Erythroblast (primary cell): ENCODE data around the gene ADARB2.

Experiments
- DNase-seq, 2 experiments: peaks; one replicate each; lab custom pipeline; 2025; lab: John Stamatoyannopoulos, UW
- GATA1 ChIP-seq: IDR thresholded peaks from 2 replicates; pipeline ENCODE4 v1.6.1; 2011; ENCODE audit warnings: low read depth, mild to moderate bottlenecking, control low read depth, low read length, moderate library complexity
- POLR2A ChIP-seq: IDR thresholded peaks from 2 replicates; pipeline ENCODE4 v1.6.1; 2011; ENCODE audit warnings: mild to moderate bottlenecking, low read length

The ADARB2 gene

DNA sequence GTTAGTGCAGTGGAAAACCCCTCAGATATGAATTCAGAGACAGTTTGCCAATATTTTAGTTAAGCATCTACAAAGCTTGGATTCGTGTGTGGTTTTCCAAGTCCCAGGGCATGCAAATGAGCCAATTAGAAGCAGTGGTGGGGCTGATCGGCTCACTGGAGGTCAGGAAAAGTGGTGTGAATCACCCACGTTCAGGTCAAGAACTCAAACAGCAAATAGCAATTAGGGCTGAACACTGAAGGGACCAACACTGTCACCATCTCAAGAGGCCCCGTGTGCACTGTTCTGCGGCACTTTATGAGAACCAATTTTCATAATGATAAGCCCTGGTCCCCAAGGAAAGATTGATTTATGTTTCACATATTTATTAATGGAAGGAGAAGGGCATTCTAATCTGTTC lies 68.9 kb downstream of the ADARB2 start:
- TF ChIP-seq GATA1 (no peak), POLR2A (no peak)
- no peak for DNase-seq

DNA sequence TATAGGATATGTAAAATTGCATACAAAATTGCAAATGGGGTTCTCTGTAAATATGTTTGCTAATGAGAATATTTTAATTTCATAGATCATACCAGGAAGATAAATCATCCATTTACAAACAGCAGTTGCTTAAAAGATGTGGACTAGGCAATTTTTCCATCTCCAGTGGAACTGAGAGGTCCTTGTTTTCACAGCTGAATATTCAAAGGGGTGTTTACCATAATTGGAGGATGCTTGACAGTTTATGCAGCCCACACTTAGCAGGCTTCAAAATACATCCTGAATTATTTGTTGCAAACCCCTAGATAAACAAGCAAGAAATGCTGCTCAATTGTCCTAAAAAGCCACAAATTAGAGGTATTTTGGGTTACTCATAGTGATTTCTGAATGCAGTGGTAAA lies 69.9 kb downstream of the ADARB2 start:
- TF ChIP-seq POLR2A (no peak), GATA1 (no peak)
- no peak for DNase-seq

- TF ChIP-seq GATA1: no peak
- TF ChIP-seq POLR2A: no peak
- no peak for DNase-seq
These were observed 71.2 kb downstream of the ADARB2 start for GRCh38 chr10:1666147-1666546.

- DNase-seq: no peak
- no peak for TF ChIP-seq GATA1
- no peak for TF ChIP-seq POLR2A
These were observed 71.6 kb downstream of the ADARB2 start for GRCh38 chr10:1665681-1666080.

- DNase-seq: no peak
- TF ChIP-seq GATA1: no peak
- no peak for TF ChIP-seq POLR2A
These were observed 72.2 kb downstream of the ADARB2 start for GRCh38 chr10:1665021-1665661.

GRCh38 chr10:1664333-1664964 lies 72.9 kb downstream of the ADARB2 start:
- DNase-seq: no peak
- TF ChIP-seq GATA1: no peak

DNA sequence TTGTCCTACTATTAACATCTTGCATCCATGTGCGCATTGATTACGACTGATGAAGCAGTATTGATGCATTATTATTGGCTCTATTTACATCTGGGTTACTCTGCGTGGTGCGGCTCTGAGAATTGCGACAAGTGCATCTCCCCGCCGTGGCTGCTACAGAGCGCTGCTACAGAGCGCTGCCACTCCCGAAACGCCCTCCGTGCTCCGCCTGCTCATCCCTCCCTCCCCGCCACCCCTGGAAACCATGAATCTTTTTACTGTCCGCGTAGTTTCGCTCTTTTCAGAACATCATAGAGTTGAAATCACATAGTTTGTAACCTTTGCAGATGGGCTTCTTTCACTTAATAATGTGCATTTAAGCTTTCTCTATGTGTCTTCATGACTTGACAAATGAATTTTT lies 74.1 kb downstream of the ADARB2 start:
- no peak for DNase-seq
- TF ChIP-seq POLR2A (no peak), GATA1 (no peak)

DNA sequence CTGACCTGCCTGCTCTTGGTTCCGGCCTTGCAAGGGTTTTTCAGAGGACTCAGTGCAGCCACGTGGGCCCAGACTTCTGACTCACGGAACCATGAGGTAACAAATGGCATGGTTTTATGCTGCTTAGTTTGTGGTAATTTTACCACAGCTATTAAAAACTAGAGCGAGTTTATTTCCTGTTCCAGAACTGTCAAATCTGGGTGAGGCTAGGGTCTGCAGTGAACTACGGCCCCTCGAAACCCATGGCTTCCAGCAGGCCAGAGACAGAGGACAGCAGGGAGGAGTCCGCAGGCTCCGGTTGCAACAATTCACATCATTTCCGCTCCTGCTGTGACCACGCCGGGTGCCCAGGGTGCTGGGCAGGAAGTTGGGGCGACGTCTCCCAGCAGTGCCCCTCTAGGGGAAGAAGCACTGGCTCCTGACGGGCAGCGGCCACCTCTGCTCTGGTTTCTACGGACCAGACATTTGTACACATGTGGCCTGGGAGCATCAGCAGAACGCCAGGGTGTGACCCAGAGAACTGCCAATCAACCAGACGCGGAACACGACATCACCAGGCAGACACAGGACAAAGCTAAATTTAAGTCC lies 74.8 kb downstream of the ADARB2 start:
- TF ChIP-seq GATA1 (no peak), POLR2A (no peak)
- DNase-seq: no peak

GRCh38 chr10:1661859-1662437 lies 75.4 kb downstream of the ADARB2 start:
- no peak for DNase-seq
- TF ChIP-seq GATA1: no peak
- no peak for TF ChIP-seq POLR2A

DNA sequence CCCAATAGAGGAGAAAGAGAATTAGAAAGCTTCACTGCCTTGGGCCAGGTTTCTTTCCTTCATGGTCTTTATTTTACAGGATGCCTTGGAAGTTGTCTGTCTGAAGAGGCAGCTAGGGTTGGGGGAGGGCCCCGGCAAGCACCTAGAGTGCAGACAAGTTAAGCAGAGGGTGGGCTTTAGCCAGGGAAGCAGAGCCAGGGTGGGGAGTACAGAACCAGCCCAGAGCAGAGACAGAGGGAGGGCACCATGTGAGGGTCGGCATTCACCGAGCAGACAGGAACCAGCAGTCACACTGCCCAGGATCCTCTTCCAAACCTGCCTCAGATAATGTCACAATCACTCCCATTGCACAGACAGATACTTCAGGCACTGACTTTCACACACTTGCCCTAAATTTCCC lies 75.9 kb downstream of the ADARB2 start:
- TF ChIP-seq GATA1 (no peak), POLR2A (no peak)
- no peak for DNase-seq

DNA sequence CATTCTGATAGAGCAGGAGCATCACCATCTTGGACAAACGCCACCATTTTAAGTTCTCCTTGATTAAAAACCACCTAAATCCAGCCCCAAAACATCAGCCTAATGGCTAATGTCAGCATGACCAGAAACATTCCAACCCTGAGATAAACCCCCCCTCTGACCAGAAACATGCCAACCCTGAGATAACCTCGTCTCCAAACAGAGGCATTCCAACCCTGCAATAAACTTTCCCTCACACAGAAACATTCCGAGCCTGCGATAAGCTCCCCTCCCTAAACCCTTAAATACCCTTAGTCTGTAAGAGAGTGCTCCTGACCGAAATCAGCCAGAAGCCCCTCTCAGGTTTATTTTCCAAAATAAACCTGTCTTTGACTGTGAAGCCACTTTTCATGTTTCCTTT lies 76.5 kb downstream of the ADARB2 start:
- no peak for DNase-seq
- TF ChIP-seq POLR2A (no peak), GATA1 (no peak)

GRCh38 chr10:1660386-1660785 lies 76.9 kb downstream of the ADARB2 start:
- TF ChIP-seq POLR2A (no peak), GATA1 (no peak)
- DNase-seq: no peak

- TF ChIP-seq GATA1: no peak
- TF ChIP-seq POLR2A: no peak
- no peak for DNase-seq
These were observed 78.0 kb downstream of the ADARB2 start for GRCh38 chr10:1659221-1659791.

- no peak for TF ChIP-seq GATA1
- TF ChIP-seq POLR2A: no peak
- no peak for DNase-seq
These were observed 78.7 kb downstream of the ADARB2 start for GRCh38 chr10:1658658-1659057.

DNA sequence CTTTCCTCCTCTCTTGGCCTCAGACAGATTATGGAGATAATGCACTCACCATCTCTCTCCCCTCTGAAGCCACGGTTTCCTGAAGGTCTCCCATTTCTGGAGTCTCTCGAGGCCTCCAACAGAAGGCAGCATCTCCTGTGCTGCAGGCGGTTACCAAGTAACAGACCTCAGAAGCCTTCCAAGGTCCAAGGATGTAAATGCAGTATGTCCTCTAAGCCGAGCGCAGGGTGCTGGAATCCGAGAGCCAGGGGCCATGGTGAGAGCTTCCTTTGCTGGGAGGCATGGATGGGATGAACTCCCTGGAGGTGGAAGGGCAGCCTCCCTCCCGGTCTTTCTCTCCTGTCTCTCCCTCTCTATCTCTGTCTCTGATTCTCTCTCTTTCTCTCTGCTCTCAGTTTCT lies 79.8 kb downstream of the ADARB2 start:
- TF ChIP-seq GATA1 (no peak), POLR2A (no peak)
- no peak for DNase-seq
